Neural crest cell (in vitro differentiated cells): ENCODE data around the gene KCNIP4. TPM values are rescaled to one million over a fixed set of nuclear protein-coding genes. Genes with fewer than 3 reads are reported as not detected.
"Not testable (repeated sequence)": the region's sequence is repeated elsewhere in the genome, so short reads cannot be mapped to it uniquely, and the experiment has no call there.

Source experiments
- DNase-seq: peaks from one replicate; pipeline ENCODE4 v3.0.0; 2021; ENCODE audit warnings: low read depth, mixed read lengths, low spot score
- H3K27ac Mint-ChIP-seq: one replicate; pipeline ENCODE4 v1.8.0; 2021; ENCODE audit warnings: mild to moderate bottlenecking, mixed read lengths; ENCODE audit not compliant: unreplicated experiment
- H3K27me3 Mint-ChIP-seq: 2 replicates; pipeline ENCODE4 v1.8.0; 2021; ENCODE audit warnings: low read depth, mild to moderate bottlenecking, mixed read lengths
- H3K36me3 Mint-ChIP-seq: 2 replicates; pipeline ENCODE4 v1.8.0; 2021; ENCODE audit warnings: low read depth, mild to moderate bottlenecking, mixed read lengths
- H3K4me1 Mint-ChIP-seq: 2 replicates; pipeline ENCODE4 v1.8.0; 2021; ENCODE audit warnings: mixed read lengths
- H3K4me3 Mint-ChIP-seq: one replicate; pipeline ENCODE4 v1.8.0; 2021; ENCODE audit warnings: mild to moderate bottlenecking, mixed read lengths
- H3K9me3 Mint-ChIP-seq: 2 replicates; pipeline ENCODE4 v1.8.0; 2021; ENCODE audit warnings: mixed read lengths
- CTCF ChIP-seq: fragments of 200-600 bp; sonication (generic); conservative IDR thresholded peaks from 2 replicates; pipeline ENCODE4 v1.5.0; 2021; ENCODE audit warnings: antibody characterized with exemption, mild to moderate bottlenecking
- long read RNA-seq: library from polyadenylated mRNA; unstranded; transcript quantifications from one replicate; pipeline ENCODE4 v2.0.0, GENCODE V29; 2020
- total RNA-seq: library from RNA; stranded (reverse); gene quantifications from 2 replicates; pipeline ENCODE4 v1.2.1, GENCODE V29; 2021

Gene KCNIP4
- total RNA-seq = 0.33 and 0.57 TPM in 2 replicates
- long read RNA-seq, partial matches to known transcripts = 0 of 1 reads
- long read RNA-seq, other reads (novel, unspliced or antisense) = 0 of 1 reads

- Mint-ChIP-seq H3K4me1 (peaks cover 7% of the 10 kb centered on the region), H3K27me3 (peaks cover 78% of the 10 kb centered on the region), H3K36me3 (no peaks in the 10 kb centered on the region), H3K4me3 (peak within 1 kb of the TSS; percentile 80), H3K27ac (no peak within 1 kb of the TSS), H3K9me3 (no peaks in the 10 kb centered on the region)
- DNase-seq = peak; percentile 39
- TF ChIP-seq CTCF = no peak
Observed at GRCh38 chr4:21948347-21949072, at the start of gene KCNIP4. KCNIP4 (minus strand) TSS chr4:21948772.

- not testable (repeated sequence) for DNase-seq, H3K27ac Mint-ChIP-seq, H3K4me3 Mint-ChIP-seq, H3K4me1 Mint-ChIP-seq, H3K9me3 Mint-ChIP-seq, H3K36me3 Mint-ChIP-seq
- peaks cover 15% of the 10 kb centered on the region for H3K27me3 Mint-ChIP-seq
Observed at GRCh38 chr4:21996618-21997017, 48.0 kb upstream of the KCNIP4 start.

- no peaks in the 10 kb centered on the region for H3K36me3 Mint-ChIP-seq
- no peaks in the 10 kb centered on the region for H3K4me1 Mint-ChIP-seq
- TF ChIP-seq CTCF = no peak
- no peak overlapping the region for H3K27ac Mint-ChIP-seq
- H3K9me3 Mint-ChIP-seq = no peaks in the 10 kb centered on the region
- no peak for DNase-seq
- H3K4me3 Mint-ChIP-seq = no peak overlapping the region
- peaks cover 2% of the 10 kb centered on the region for H3K27me3 Mint-ChIP-seq
Observed at GRCh38 chr4:21992330-21992729, 43.8 kb upstream of the KCNIP4 start.

GRCh38 chr4:21991562-21991961 lies 43.0 kb upstream of the KCNIP4 start:
- Mint-ChIP-seq H3K9me3 (no peaks in the 10 kb centered on the region), H3K4me3 (no peak overlapping the region), H3K27ac (no peak overlapping the region), H3K4me1 (no peaks in the 10 kb centered on the region), H3K27me3 (peaks cover 3% of the 10 kb centered on the region), H3K36me3 (no peaks in the 10 kb centered on the region)
- no peak for DNase-seq
- TF ChIP-seq CTCF = no peak

- no peak overlapping the region for H3K27ac Mint-ChIP-seq
- H3K9me3 Mint-ChIP-seq = no peaks in the 10 kb centered on the region
- DNase-seq = no peak
- no peak overlapping the region for H3K4me3 Mint-ChIP-seq
- no peaks in the 10 kb centered on the region for H3K36me3 Mint-ChIP-seq
- peaks cover 5% of the 10 kb centered on the region for H3K27me3 Mint-ChIP-seq
- TF ChIP-seq CTCF = no peak
- H3K4me1 Mint-ChIP-seq = no peaks in the 10 kb centered on the region
Observed at GRCh38 chr4:21991050-21991449, 42.5 kb upstream of the KCNIP4 start.

- no peaks in the 10 kb centered on the region for H3K36me3 Mint-ChIP-seq
- TF ChIP-seq CTCF = no peak
- H3K27ac Mint-ChIP-seq = no peak overlapping the region
- no peaks in the 10 kb centered on the region for H3K9me3 Mint-ChIP-seq
- no peak overlapping the region for H3K4me3 Mint-ChIP-seq
- H3K27me3 Mint-ChIP-seq = peaks cover 5% of the 10 kb centered on the region
- no peaks in the 10 kb centered on the region for H3K4me1 Mint-ChIP-seq
- DNase-seq = no peak
Observed at GRCh38 chr4:21989351-21989750, 40.8 kb upstream of the KCNIP4 start.
